Urothelium cell line (cell line): ENCODE results near the gene DNAJC25.
"Not testable (repeated sequence)": the region's sequence is repeated elsewhere in the genome, so short reads cannot be mapped to it uniquely, and the experiment has no call there.

ENCODE experiments used
- DNase-seq: peaks from one replicate; pipeline ENCODE4 v3.0.0; 2011; ENCODE audit warnings: low spot score, mixed read lengths
- FAIRE-seq: peaks from 2 replicates; lab custom pipeline; 2011; peaks lifted over from hg19 to GRCh38; lab: Jason Lieb, UNC

The DNAJC25 gene

DNA sequence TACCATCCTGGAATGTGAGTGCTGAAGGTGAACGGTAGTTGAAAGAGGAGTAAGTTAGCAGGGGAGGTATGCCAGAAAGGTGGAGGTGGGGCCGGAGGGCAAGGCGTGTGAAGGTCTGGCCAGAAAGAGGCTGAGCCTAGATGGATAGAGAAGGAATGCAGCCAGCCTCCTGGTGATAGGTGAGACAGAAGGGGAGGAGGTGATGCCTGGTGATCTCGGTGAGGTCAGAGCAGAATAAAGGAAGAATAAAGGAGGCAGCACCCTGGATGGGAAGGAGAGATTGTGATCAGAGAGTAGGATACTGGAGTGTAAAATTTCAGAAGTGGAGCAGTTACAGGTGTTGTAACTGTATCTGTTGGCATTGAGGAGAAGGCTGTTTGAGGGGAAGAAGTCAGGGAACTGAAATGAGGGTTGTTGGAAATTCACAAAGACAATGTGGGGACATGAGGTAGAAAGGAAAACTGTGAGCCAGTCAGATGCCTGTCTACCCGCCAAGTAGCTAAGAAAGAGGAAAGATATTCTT is 32.2 kb downstream of the DNAJC25 start:
- FAIRE-seq (no peak), DNase-seq (no peak)

GRCh38 chr9:111668026-111668573 is 37.0 kb downstream of the DNAJC25 start:
- FAIRE-seq (no peak), DNase-seq (no peak)

- FAIRE-seq, DNase-seq: not testable (repeated sequence)
Measured at GRCh38 chr9:111668601-111669000, 37.5 kb downstream of the DNAJC25 start.

GRCh38 chr9:111674319-111674718 is 43.2 kb downstream of the DNAJC25 start:
- FAIRE-seq (no peak), DNase-seq (no peak)

DNA sequence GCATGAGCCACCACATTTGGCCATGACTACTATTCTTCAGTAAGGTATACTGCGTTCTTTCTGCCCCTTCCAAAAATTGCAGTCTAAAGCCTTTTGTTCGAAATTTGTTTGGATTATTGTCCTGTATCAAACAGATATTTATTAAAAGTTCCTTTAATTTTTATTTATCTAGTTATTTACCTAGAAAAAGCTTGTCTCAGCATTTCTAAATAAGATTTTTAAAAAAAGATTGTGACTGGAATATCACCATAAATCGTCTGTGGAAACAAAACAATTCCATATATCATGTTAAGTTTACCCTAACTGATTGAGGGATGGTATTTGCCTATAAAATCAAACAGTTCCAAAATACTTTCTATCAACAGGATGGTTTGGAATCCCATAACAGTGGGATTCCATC is 45.0 kb downstream of the DNAJC25 start:
- DNase-seq, result no peak
- FAIRE-seq, result no peak

GRCh38 chr9:111678293-111678692 is 47.2 kb downstream of the DNAJC25 start:
- no peak for DNase-seq

GRCh38 chr9:111679199-111679598 is 48.1 kb downstream of the DNAJC25 start:
- no peak for FAIRE-seq
- DNase-seq, result no peak

More at GRCh38 chr9:111678293-111678692, 47.2 kb downstream of the DNAJC25 start:
- FAIRE-seq, result no peak

GRCh38 chr9:111683392-111683791 is 52.3 kb downstream of the DNAJC25 start:
- no peak for DNase-seq
- FAIRE-seq, result no peak

DNA sequence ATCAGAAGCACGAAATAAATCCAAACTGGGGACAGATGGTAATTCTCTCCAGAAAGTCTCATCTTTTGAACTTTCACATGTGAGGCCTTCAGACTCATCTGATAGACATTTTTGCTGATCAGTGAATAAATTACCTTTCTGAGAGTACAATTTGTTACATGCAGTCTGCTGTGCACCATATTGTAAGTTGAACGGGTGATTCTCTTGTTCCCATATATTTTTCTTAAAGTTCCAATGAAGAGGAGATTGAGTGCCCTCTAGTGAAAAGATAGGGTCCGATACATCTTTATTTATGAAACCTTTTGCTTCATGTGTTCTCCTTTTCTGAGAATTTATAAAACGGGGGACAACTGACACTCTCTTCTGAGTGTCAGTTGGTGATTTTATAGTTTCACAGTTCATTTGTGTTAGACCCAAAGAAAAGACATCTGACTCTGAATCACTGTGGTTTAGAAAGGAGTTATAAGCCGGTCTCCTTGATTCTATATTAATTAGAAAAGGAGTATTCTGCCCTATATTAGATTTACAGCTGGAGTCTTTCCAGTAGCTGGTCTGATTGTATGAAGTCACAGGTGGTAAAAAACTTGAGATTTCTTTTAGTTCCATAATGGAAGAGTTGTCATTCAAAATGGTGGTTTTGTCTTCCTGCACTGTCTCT is 60.7 kb downstream of the DNAJC25 start:
- DNase-seq (no peak), FAIRE-seq (no peak)

GRCh38 chr9:111696796-111697195 is 65.7 kb downstream of the DNAJC25 start:
- FAIRE-seq (no peak), DNase-seq (no peak)

- no peak for DNase-seq
- no peak for FAIRE-seq
Measured at GRCh38 chr9:111700776-111701175, 69.6 kb downstream of the DNAJC25 start.
